Measurements from ENCODE around the gene MAT2A.
A peak's percentile ranks its signal among the peaks of the same experiment; 100 is the strongest.

MAT2A gene

DNA sequence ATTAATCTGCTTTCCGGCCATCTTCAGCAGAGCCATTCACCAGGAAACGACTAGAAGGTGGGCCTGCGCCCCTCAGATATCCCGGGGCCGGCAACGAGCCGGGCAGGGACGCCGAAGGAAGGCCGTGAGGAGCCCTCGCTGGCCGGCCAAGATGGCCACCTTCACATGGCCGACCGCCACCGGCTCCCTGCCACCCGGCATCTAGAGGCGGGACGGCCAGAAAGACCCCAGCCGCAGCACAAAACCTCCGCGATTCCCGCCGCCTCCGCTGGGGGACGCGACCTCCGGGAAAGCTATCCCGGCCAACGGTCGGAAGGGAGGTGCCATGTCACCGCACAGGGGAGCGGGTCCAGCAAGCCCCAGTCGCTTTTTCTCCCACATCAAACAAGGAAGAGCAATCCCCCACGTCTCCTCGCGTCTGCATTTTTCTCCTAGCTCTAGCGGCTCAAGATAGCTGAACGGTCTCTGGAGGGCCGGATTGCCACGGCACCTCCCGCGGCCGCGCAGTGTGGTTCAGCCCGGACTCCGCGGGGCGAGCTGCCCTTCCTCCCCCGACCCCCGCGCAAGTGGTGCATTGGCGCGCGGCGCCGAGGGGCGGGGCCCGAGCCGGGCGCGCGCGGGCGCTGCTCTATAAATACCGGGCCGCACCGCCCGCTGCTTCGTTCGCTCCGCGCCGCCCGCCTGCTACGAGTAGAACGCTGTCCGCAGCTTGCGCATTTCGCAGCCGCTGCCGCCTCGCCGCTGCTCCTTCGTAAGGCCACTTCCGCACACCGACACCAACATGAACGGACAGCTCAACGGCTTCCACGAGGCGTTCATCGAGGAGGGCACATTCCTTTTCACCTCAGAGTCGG, at the start of gene MAT2A:
Gene MAT2A, plus strand, starts transcription at position 662 of the 854 bp plus-strand sequence. Its CDS starts 120 bp downstream, at position 782.
- peak; percentile 95 for DNase-seq (ENCODE audit: low read depth)

DNA sequence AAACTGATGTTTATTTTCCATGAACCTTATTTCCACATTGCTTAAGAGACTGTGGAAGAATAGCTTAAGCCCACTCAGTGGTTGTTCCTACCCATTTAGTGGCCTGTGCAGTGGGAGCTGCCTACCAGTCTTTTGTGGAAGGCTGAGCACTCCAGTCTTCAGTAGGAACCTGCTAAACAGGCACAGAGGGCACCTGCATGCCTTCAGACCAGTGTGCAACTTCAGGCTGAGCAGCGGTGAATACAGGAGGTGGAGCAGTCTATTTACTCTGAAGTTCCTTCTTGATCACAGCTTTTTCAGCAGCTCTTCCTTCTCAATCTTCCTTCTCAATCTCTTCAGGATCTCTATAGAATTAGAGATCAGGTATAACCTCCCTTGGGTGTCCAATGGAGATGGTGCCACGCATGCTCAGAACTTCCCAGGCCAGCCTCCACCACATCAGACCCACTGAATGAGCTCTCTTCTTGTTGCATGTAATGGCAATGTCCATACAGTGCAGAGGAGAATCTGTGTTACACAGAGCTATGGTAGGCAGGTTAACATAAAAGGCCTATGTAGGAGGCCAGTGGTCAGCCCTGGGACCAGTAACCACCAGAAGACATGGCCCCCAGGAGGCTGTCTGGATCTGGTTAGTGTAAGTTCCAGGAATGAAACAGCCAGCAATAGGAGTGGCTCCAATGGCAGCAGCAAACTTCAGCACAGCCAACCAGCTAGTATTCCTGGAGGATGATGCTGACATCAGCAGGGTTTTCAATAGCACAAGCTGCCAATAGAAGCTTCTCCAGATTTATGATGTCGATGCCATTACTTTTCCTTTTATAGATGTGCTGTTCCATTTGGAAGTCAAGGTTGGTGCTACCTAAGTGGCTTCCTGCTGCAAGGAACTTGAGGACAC, 47.9 kb upstream of the MAT2A start:
- DNase-seq (ENCODE audit: low read depth) = no peak

DNA sequence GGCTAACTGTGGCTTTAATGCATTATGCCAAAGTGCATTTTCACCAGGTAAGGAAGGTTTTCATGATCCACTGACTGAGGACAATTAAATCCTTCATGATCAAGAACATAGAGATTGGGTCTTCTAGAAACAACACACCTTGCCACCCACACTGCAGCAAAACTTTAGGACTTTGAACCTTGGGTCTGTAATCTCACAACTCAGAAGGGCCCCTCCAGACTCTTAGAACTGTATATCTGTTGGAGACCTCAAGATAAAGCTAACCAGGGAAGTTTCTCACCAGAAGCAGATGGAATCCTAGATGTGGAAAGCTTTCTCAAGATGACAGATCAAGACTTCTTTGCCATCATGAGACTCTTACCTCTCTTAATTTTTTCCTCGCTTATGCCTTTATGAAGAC, 42.5 kb upstream of the MAT2A start:
- DNase-seq (ENCODE audit: low read depth) = no peak

GRCh38 chr2:85497944-85498630, 40.9 kb upstream of the MAT2A start:
- DNase-seq (ENCODE audit: low read depth) = no peak

GRCh38 chr2:85501248-85501647, 37.7 kb upstream of the MAT2A start:
- peak; percentile 62 for DNase-seq (ENCODE audit: low read depth)

DNA sequence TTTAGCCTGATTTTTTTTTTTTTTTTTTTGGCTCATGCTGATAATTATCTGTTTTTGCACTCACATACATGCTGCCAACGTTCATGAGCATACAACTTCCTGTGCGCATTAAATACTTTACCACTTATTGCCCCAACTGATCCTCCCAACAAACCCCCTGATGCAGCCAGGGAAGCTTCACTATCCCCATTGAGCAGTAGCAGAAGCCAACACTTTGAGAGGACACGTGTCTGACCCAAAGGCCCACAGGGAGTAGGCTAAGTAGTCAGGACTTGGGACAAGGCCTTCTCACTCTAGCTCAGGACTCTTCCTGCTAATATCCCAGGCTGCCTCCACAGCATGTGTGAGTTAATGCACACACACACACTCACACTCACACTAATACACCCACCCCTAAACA, 36.2 kb upstream of the MAT2A start:
- no peak for DNase-seq (ENCODE audit: low read depth)

GRCh38 chr2:85503168-85503850, 35.7 kb upstream of the MAT2A start:
- no peak for DNase-seq (ENCODE audit: low read depth)

DNA sequence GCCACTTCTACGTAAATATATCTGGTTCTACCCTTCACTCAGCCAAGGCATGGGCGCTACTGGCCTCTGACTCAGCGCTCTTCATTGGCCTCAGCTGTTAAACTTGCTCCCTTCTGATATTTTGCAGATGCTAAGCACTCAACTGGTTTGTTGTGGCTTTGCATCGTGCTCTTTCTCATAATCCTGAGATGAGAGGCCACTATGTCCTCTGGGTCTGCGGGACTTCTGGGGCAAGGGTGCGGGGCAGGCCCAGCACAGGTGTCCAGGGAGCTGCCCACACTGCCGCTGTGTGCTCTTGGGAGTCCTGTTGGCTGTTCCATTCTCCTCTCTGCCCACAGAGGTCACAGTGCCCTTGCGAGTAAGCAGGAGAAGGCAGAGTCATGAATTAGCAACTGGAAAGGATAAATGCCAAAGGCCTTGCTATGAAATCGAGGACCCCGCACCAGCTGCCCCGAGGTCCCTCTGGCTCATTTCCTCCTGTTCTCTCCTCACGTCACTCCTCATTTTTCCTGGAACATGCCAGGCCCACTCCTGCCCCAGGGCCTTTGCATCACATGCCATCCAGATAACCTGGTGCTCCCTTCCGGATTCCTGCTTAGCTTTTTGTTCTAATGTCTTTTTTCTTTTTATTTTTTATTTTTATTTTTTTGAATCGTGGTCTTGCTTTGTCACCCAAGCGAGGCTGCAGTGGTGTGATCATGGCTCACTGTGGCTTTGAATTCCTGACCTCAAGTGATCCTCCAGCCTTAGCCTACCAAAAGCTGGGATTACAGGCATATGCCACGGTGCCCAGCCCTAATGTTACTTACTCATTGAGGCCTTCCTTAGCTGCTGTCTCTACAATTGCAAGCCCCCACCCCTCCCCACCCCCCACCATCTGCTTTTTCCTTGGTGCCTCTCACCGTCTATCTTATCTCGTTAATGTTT, 34.9 kb upstream of the MAT2A start:
- peak; percentile 74 for DNase-seq (ENCODE audit: low read depth)

GRCh38 chr2:85504778-85505261, 34.1 kb upstream of the MAT2A start:
- peak; percentile 99 for DNase-seq (ENCODE audit: low read depth)

DNA sequence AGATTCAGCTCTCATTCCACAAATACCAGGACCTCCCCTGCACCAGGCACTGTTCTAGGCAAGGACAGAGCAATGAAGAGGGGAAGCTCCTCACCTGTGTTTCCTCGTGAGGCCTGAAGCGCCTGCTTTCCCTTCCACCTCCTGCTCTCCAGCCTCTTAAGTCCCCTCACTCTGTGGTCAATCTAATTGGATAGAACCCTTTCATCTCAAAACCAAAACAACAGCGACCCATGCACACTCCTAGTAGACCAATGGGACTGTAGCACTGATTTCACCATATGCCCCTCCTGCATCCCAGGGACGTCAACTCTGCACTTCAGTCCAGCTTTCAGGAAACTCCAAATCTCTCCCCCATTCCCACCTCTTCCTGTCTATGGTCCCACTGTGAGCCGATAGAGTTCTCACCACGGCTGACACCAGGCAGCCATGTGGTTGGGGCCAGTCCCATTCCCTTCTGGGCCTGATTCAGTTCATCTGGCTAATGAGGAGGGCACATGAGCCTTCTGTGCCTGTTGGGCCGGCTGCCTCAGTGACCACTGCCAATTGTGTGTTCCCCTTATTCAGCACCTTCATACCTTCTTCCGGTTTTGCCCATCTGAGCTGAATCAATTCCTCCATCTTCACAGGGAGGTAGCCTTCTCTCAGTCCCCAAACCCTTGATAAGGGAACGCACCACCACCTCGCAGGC, 33.3 kb upstream of the MAT2A start:
- DNase-seq (ENCODE audit: low read depth) = no peak

DNA sequence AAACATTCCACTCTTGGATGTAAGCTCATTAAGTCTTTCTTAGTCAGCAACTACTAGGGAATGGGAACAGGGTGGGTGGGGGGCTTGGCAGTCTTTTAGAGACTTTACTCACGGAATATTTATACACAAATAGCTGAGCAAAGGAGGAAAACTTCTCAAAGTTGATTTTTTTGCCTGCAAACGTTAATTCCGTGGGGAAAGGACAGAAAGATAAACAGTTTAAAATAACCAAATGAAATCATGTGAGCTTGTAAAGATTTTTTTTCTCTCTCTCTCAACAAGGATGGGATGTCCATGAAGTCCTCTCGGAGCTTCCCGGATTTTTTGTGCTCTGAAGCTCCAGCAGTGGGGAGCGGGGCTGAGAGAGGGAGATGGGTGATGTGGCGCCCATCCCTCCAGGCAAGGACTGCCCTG, 32.2 kb upstream of the MAT2A start:
- DNase-seq (ENCODE audit: low read depth) = no peak

DNA sequence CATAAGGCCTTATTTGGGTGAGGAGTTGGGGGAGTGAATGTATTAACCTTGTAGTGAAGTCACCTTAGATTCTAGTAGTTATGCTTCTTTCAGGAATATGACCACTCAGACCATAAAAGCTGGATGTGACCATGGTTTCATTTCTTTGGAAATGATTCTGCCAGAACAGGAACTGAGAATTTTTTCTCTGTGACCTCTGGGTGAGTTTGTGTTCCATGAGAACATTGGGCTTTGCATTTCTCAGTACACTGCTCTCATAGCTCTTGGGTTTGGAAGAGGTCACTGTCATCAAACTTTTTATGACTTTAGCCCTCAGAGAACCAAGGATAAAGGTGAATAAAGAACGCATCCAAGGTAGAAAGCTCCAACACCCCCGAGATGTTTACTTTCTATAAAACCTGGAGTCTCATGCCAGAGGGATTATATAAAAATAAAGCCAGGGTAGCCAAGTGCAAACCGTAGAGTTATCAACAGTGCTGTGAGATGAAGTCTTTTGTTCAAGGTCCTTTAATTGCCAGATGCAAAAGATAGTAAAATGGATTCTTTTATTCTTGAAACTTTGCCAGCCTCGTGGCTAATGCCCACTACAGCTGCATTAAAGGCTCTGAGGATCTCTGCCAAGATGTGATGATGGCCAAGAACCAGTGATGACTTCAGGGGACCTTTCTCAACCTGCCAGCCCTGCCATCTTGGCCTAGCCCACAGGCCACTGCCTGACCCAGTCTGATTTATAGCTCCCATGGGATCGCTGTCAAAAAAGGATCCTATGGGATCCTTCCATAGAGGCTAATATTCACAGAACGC, 27.8 kb upstream of the MAT2A start:
- no peak for DNase-seq (ENCODE audit: low read depth)

DNA sequence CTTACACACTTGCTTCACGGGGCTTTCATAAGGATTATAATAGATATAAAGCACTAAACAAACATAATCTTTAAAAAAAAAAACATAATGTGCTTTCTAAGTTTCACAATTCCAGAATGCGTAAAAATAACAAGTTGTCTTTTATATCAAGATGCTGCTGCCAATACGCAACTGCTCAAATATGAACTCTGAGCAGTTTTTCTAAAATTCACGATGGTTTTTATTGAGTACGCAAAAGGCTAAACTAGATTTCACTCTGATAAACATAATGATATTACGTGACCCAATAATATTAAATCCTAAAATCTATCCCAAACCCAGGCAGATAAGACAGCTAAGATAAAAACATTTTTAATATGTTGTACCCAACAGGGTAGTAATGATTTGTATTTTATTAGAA, 24.6 kb upstream of the MAT2A start:
- DNase-seq (ENCODE audit: low read depth) = no peak

GRCh38 chr2:85516653-85517389, 22.1 kb upstream of the MAT2A start:
- DNase-seq (ENCODE audit: low read depth) = peak; percentile 32

- DNase-seq (ENCODE audit: low read depth) = no peak
Measured at GRCh38 chr2:85522090-85522647, 16.8 kb upstream of the MAT2A start.

- no peak for DNase-seq (ENCODE audit: low read depth)
Measured at GRCh38 chr2:85523062-85523902, 15.7 kb upstream of the MAT2A start.

- no peak for DNase-seq (ENCODE audit: low read depth)
Measured at GRCh38 chr2:85523903-85524335, 15.0 kb upstream of the MAT2A start.
